ENCODE data around the gene FNDC1.

DNA sequence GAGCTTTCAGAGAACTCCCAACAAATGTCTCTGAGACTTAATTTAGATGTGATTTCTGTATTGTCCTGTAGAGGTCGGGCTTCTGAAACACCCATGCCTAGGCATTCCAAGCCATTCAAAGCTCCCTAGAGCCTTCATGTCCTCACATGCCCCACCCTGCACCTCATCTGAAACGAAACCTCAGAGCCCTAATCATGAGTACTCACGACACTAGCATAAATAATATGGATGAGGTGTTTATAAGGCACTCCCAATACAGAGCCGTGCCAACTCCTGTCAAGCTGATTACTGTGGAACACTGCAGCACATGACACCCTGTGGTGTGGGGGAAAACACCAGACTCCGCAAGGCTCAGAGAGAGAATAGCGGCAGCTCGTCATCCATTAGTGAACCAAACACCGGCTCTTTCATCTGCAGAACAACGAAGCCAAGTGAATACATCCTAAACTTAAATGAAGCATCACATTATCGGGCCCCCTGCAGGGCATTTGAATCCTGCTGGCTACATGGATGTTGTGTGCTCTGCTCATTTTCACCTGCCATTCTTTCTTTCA is 83.8 kb downstream of the FNDC1 start:
- TF ChIP-seq EZH2 (IDR thresholded peaks at IDR 0.05; ENCODE audit: low read length, missing control alignments): no peak
- TF ChIP-seq, protein P1, sequence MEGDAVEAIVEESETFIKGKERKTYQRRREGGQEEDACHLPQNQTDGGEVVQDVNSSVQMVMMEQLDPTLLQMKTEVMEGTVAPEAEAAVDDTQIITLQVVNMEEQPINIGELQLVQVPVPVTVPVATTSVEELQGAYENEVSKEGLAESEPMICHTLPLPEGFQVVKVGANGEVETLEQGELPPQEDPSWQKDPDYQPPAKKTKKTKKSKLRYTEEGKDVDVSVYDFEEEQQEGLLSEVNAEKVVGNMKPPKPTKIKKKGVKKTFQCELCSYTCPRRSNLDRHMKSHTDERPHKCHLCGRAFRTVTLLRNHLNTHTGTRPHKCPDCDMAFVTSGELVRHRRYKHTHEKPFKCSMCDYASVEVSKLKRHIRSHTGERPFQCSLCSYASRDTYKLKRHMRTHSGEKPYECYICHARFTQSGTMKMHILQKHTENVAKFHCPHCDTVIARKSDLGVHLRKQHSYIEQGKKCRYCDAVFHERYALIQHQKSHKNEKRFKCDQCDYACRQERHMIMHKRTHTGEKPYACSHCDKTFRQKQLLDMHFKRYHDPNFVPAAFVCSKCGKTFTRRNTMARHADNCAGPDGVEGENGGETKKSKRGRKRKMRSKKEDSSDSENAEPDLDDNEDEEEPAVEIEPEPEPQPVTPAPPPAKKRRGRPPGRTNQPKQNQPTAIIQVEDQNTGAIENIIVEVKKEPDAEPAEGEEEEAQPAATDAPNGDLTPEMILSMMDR (conservative IDR thresholded peaks at IDR 0.05 in 1 of 2, IDR thresholded peaks at IDR 0.05 in 1 of 2; ENCODE audit: low read depth in 1 of 2, low read length in 2 of 2): peak; percentile 49 to 69
